ENCODE results near the gene TBRG1.

DNA sequence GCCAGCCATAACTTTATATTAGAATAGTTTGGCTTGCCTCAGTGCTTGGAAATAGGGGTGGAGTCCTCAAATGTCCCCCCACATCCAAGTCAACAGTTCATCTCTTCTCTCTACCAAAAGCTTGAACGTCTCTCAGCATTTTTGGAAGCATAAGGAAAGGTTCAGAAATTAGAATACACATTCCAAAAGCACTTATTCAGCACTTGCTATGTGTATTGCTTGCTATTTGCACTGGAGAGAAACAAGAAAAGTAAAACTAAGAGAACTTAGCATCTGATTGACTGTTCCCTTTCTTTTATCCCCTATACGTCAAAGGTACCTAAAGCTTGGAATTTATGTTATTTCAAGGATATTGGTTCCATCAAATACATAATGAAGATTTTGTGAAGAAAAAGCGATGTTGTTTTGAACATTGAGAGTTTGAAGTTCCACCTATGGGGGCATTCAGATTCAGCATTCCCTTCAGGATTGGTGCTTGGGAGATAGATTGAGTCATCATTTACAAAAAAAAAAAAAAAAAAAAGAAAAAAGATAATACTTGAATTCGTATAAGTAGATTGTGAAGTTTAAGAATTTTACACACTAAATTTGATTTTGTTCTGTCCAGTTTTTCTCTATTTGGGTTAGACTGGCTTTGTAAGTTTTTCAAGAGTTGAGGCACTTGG lies 1.3 kb downstream of the TBRG1 start:
- TF ChIP-seq MAZ (IDR thresholded peaks at IDR 0.05; ENCODE audit: borderline replicate concordance, low read depth, low read length) (no peak), RFX5 (IDR thresholded peaks at IDR 0.05; ENCODE audit: low read depth, low read length) (no peak), POLR2A (IDR thresholded peaks at IDR 0.05; ENCODE audit: low read depth, low read length) (no peak), CTCF (conservative IDR thresholded peaks at IDR 0.05; ENCODE audit: low read depth, low read length) (no peak), MAFK (IDR thresholded peaks at IDR 0.05; ENCODE audit: low read depth, low read length) (peak; percentile 49), CEBPB (IDR thresholded peaks at IDR 0.05; ENCODE audit: low read depth, low read length) (no peak)
